Progenitor cell of endocrine pancreas (in vitro differentiated cells): ENCODE results near the gene SLC35F3. TPM values are rescaled to one million over a fixed set of nuclear protein-coding genes. Genes with fewer than 3 reads are reported as not detected.
"Not testable (repeated sequence)": the region's sequence is repeated elsewhere in the genome, so short reads cannot be mapped to it uniquely, and the experiment has no call there.

Source experiments
- DNase-seq: peaks from one replicate; pipeline ENCODE4 v3.0.0; 2021; ENCODE audit warnings: low spot score; ENCODE audit not compliant: unreplicated experiment
- H3K27ac Mint-ChIP-seq: 2 replicates; pipeline ENCODE4 v1.8.0; 2021; ENCODE audit warnings: mild to moderate bottlenecking, moderate library complexity, mixed read lengths
- H3K27me3 Mint-ChIP-seq: 2 replicates; pipeline ENCODE4 v1.8.0; 2021; ENCODE audit warnings: mixed read lengths
- H3K36me3 Mint-ChIP-seq: 2 replicates; pipeline ENCODE4 v1.8.0; 2022; ENCODE audit warnings: mixed read lengths; ENCODE audit not compliant: insufficient read depth
- H3K4me1 Mint-ChIP-seq: 2 replicates; pipeline ENCODE4 v1.8.0; 2021; ENCODE audit warnings: low read depth, mixed read lengths
- H3K4me3 Mint-ChIP-seq: 2 replicates; pipeline ENCODE4 v1.8.0; 2021; ENCODE audit warnings: low read depth, mild to moderate bottlenecking, moderate library complexity, mixed read lengths
- H3K9me3 Mint-ChIP-seq: 2 replicates; pipeline ENCODE4 v1.8.0; 2021; ENCODE audit warnings: low read depth, mixed read lengths
- total RNA-seq: library from RNA; stranded (reverse); gene quantifications from 2 replicates; pipeline ENCODE4 v1.2.1, GENCODE V29; 2021
- TF ChIP-seq, protein P1 (sequence below): fragments of 200-600 bp; sonication (generic); IDR thresholded peaks from one replicate; pipeline ENCODE4 v1.5.0; 2021; ENCODE audit warnings: antibody characterized with exemption, mild to moderate bottlenecking; ENCODE audit not compliant: unreplicated experiment

Gene SLC35F3
- total RNA-seq, 1 donor from 2014 or later: 0.74 TPM

- TF ChIP-seq, protein P1, sequence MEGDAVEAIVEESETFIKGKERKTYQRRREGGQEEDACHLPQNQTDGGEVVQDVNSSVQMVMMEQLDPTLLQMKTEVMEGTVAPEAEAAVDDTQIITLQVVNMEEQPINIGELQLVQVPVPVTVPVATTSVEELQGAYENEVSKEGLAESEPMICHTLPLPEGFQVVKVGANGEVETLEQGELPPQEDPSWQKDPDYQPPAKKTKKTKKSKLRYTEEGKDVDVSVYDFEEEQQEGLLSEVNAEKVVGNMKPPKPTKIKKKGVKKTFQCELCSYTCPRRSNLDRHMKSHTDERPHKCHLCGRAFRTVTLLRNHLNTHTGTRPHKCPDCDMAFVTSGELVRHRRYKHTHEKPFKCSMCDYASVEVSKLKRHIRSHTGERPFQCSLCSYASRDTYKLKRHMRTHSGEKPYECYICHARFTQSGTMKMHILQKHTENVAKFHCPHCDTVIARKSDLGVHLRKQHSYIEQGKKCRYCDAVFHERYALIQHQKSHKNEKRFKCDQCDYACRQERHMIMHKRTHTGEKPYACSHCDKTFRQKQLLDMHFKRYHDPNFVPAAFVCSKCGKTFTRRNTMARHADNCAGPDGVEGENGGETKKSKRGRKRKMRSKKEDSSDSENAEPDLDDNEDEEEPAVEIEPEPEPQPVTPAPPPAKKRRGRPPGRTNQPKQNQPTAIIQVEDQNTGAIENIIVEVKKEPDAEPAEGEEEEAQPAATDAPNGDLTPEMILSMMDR: no peak
- no peak for DNase-seq
- peaks cover 11% of the 10 kb centered on the region for H3K9me3 Mint-ChIP-seq
- H3K4me3 Mint-ChIP-seq: no peak overlapping the region
- no peak overlapping the region for H3K27ac Mint-ChIP-seq
- peaks cover 13% of the 10 kb centered on the region for H3K27me3 Mint-ChIP-seq
- no peaks in the 10 kb centered on the region for H3K36me3 Mint-ChIP-seq
- no peaks in the 10 kb centered on the region for H3K4me1 Mint-ChIP-seq
Observed at GRCh38 chr1:234205966-234206365, 301.5 kb downstream of the SLC35F3 start.

- Mint-ChIP-seq H3K9me3 (peaks cover 11% of the 10 kb centered on the region), H3K27ac (no peak overlapping the region)
Observed at GRCh38 chr1:234206651-234207284, 302.3 kb downstream of the SLC35F3 start.

GRCh38 chr1:234208351-234208750 is 303.9 kb downstream of the SLC35F3 start:
- Mint-ChIP-seq H3K36me3 (no peaks in the 10 kb centered on the region), H3K9me3 (peaks cover 11% of the 10 kb centered on the region), H3K27ac (no peak overlapping the region), H3K27me3 (peaks cover 20% of the 10 kb centered on the region), H3K4me3 (no peak overlapping the region), H3K4me1 (no peaks in the 10 kb centered on the region)
- DNase-seq: no peak
- TF ChIP-seq, protein P1: no peak

More at GRCh38 chr1:234206651-234207284, 302.3 kb downstream of the SLC35F3 start:
- no peak for DNase-seq
- H3K4me3 Mint-ChIP-seq: no peak overlapping the region
- H3K36me3 Mint-ChIP-seq: no peaks in the 10 kb centered on the region
- no peaks in the 10 kb centered on the region for H3K4me1 Mint-ChIP-seq
- TF ChIP-seq, protein P1: no peak
- peaks cover 13% of the 10 kb centered on the region for H3K27me3 Mint-ChIP-seq

DNA sequence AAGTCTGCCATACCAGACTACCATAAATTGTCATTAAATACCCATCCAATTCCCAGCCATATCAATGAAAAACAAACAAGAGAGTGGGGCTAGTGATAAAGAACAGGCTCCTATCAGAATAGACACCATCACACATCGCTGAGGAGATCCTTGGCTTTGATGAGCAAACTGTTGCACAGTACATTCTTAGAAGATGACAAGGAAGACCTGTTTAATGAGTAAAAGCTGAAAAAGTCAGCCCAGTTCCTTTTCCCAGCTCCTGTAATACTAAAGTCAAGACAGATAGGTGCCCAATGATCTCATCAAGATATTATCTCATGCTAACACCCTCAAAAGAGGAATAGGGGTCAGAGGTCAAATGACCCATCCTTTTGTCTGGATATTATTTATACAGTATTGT is 304.3 kb downstream of the SLC35F3 start:
- TF ChIP-seq, protein P1: no peak
- H3K36me3 Mint-ChIP-seq: no peaks in the 10 kb centered on the region
- peaks cover under 1% of the 10 kb centered on the region for H3K4me1 Mint-ChIP-seq
- peaks cover 11% of the 10 kb centered on the region for H3K9me3 Mint-ChIP-seq
- H3K27me3 Mint-ChIP-seq: peaks cover 23% of the 10 kb centered on the region
- H3K27ac Mint-ChIP-seq: no peak overlapping the region
- DNase-seq: no peak
- no peak overlapping the region for H3K4me3 Mint-ChIP-seq

- peaks cover 11% of the 10 kb centered on the region for H3K9me3 Mint-ChIP-seq
- not testable (repeated sequence) for H3K36me3 Mint-ChIP-seq, H3K27ac Mint-ChIP-seq, H3K4me3 Mint-ChIP-seq, DNase-seq, H3K4me1 Mint-ChIP-seq
- H3K27me3 Mint-ChIP-seq: peaks cover 24% of the 10 kb centered on the region
Observed at GRCh38 chr1:234210429-234210828, 306.0 kb downstream of the SLC35F3 start.

DNA sequence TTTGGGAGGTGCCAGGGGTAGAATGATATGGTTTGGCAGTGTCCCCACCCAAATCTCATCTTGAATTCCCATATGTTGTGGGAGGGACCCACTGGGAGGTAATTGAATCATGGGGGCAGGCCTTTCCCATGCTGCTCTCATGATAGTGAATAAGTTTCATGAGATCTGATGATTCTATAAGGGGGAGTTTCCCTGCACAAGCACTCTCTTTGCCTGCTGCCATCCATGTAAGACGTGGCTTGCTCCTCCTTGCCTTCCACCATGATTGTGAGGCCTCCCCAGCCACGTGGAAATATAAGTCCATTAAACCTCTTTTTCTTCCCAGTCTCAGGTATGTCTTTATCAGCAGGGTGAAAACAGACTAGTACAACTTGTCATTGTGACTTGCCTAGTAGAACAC is 307.4 kb downstream of the SLC35F3 start:
- H3K36me3 Mint-ChIP-seq, H3K4me3 Mint-ChIP-seq: not testable (repeated sequence)

More for the DNA sequence above, 307.4 kb downstream of the SLC35F3 start:
- H3K27me3 Mint-ChIP-seq: peaks cover 20% of the 10 kb centered on the region
- H3K9me3 Mint-ChIP-seq: peaks cover 11% of the 10 kb centered on the region
- not testable (repeated sequence) for H3K27ac Mint-ChIP-seq, H3K4me1 Mint-ChIP-seq, DNase-seq
